Mucosa of gallbladder (tissue), 1 donor: ENCODE results near the gene HAUS3. TPM values are rescaled to one million over a fixed set of nuclear protein-coding genes. Genes with fewer than 3 reads are reported as not detected.

Source experiments
- DNase-seq: peaks from one replicate; pipeline ENCODE4 v3.0.0-alpha.2; 2020; ENCODE audit warnings: low spot score
- total RNA-seq: library from RNA; stranded (reverse); gene quantifications from one replicate; pipeline ENCODE4 v1.2.1, GENCODE V29; 2021
- donor health status: DM: no; HTN: no; CAD: no.

Gene HAUS3
- 12.0 TPM for total RNA-seq

DNA sequence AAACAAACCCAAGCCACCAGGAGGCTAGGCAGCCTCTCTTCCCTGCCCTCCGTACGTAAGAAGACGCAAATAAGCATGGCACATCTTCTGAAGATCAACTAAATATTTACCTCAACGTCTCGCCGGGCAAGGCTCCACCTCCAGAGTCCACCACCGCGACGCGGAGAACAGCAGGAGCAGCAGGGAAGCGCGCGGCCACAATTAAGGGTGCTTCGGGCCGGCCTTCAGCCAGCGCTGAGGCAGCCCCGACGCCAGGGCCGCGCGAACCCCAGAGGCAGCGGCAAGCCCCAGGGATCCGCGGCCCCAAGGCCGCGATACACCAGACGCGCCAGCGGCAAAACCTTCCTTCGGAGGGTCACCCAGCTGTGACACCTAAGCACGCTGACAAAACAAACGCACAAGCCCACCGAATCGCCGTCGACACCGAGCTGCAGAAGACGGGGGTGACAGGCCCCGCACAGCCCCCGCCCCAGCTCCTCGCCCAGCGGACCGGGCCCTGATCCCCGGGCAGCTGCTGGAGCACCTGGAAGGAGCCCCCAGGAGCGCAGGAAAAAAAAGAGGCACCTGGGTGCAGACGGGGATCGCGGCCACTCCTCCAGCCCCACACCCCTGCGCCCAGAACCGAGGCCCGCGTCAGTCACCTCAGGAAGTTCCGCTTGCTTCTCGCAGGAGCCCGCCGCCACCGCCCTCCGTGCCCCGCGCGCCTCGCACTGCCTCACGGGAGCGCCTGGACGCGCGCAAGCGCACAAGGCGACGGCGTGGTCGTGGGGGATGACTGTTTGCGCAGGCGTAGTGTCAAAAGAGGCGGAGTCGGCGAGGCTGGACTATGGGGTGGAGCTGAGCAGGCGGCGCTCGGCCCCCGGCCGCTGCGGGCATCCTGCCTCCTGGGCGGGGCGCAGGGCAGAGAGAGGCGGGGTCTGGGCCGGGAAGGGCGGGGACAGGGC is at the start of gene HAUS3, which contains the start of gene POLN:
TSS of gene HAUS3 (minus strand) at position 712 of the 944 bp plus-strand sequence. CDS start 1,175 bp downstream, outside the sequence.
TSS of gene POLN (minus strand) at position 712 of the 944 bp plus-strand sequence. CDS start 12,890 bp downstream, outside the sequence.
- peak; percentile 98 for DNase-seq

GRCh38 chr4:2290974-2291704 is 49.2 kb upstream of the HAUS3 start:
- peak; percentile 31 for DNase-seq

GRCh38 chr4:2290488-2290887 is 48.6 kb upstream of the HAUS3 start:
- DNase-seq = no peak

- no peak for DNase-seq
Measured at GRCh38 chr4:2289955-2290333, 48.0 kb upstream of the HAUS3 start.

DNA sequence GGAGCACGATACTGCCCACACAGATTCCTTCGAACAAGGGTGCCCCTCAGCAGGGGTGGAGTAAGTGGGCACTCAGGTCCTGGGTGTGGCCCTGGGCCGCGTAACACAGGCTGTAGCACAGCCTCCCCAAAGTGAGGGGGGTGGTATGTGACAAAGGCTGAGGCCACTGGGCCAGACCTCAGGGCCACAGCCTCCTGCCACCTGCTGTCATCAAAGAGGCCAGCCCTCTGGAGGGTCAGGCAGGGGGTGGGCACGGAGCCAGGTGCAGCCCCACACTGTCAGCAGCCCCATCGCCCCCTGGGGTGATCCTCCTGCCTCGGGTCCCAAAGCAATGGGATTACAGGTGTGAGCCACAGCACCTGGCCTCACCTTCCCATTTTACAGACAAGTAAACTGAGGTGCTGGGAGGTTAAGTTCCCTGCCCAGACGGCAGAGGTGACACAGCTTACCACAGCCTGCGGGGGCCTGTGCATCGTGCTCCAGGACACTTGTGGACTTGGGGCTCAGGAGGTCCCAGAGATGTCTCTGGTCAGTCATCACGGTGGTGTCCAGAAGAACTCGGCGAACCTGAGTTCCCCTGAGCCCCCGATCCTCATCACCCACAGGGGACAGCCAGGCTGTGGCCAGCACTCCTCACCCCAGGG is 47.5 kb upstream of the HAUS3 start:
- no peak for DNase-seq

DNA sequence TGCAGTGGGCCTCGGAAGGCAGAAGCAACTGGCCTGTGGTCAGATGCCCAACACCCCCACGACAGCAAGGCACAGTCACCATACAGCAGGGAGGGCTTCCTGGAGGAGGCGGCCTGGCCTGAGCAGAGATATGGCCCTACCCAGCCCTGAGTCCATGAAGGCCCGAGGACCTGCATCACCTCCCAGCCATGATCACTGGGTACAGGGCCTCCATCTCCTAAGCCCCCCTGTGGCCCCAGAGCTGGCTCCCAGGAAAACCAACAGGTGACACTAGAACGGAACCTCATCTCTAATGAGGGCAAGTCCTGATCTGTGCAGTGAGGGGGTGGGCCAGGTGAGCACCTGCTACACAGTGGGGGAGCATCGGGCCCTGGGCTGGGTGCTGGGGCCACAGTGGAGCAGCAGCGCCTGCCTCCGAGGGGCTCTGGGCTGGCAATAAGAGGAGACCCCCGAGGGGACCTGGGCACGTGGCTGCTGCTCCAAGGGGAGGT is 46.2 kb upstream of the HAUS3 start:
- no peak for DNase-seq

GRCh38 chr4:2287594-2287915 is 45.6 kb upstream of the HAUS3 start:
- DNase-seq = no peak

DNA sequence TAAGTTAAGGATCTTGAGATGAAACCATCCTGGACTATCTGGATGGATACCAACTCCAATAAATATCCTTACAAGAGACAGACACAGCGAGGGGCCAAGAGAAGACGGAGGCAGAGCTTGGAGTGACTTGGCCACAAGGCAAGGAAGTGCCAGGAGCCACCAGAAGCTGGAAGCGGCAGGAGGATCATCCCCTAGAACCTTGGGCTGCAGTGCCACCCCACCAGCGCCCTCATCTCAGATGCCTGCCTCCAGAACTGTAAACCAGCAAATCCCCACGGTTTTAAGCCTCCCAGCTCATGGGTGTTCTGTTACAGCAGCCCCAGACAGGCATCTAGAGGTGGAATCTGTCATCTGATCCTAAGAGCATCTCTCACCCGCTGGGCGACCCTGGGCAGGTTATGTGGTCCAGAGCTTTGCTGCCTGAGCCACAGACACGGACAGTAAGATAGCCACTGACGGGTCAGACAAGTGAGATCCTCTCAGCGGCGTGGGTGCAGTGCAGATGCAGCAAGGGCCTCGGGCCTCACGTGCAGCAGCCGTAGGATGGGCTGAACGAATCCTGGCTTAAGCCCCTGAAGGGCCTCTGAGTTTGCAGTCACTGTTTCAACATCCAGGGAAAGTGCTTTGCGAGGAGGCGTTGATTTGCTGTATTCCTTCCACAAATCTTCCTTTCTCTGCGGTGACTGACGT is 45.1 kb upstream of the HAUS3 start:
- DNase-seq = no peak

DNA sequence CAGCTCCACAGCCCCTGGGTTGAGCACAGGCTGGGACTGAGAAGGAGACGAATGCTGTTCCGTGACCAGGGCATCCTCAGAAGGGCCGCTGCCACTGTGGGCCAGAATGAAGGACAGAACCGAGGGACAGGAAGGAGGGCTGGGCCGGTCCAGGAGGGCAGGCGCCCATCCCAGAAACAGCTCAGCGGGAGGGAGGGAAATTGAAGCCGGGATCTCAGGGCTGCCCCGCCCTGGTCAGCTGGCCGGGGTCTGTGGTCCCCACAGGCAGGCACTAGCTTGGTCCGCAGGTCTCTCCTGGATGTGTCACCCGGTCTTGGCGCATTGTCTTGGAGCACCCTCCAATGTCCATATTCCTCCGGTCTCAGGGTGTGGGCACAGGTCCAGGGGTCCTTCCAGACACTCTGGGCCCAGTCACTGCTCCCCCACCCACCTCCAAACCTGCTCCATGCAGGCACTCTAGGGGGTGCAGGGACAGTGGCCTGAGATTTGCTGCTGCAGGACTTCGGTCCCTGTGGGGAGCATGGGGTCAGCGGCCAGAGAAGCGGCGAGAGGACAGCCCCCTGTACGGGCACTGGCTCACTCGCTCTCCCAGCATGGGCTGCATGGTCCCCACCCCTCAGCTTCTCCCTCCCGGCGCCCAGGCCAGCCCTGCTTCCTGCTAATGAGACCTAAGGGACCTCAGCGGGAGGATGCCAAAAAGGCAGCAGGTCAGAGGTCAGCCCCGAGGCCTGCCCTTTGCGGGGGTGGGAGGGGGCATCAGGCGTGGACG is 43.9 kb upstream of the HAUS3 start:
- no peak for DNase-seq

DNA sequence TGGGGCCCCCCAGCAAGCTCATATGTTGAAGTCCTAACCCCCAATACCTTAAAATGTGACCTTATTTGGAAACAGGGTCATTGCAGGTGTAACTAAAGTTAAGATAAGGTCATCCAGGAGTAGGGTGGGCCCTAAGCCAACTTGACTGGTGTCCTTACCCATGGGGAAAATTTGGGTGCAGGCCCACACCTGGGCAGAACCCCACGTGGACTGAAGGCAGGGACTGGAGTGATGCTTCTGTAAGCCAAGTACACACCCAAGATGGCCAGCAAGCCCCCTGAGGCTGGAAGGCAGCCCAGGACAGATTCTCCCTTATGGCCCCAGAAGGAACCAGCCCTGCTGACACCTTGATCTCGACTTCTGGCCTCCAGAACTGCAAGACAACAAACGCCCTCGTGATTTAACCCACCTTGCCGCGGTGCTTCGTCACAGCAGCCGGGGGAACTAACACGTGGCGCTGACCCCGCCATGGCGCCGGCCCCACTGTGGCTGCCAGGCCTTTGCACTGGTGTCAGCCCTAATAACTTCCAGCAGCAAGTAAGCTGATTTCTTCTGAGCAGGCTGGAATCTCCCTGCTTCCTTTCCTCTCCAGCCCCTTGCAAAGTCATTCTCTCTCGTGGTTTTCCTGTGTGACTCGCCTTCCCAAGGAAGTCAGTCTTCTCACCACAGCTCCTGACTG is 43.2 kb upstream of the HAUS3 start:
- no peak for DNase-seq

- no peak for DNase-seq
Measured at GRCh38 chr4:2284161-2284933, 42.4 kb upstream of the HAUS3 start.

DNA sequence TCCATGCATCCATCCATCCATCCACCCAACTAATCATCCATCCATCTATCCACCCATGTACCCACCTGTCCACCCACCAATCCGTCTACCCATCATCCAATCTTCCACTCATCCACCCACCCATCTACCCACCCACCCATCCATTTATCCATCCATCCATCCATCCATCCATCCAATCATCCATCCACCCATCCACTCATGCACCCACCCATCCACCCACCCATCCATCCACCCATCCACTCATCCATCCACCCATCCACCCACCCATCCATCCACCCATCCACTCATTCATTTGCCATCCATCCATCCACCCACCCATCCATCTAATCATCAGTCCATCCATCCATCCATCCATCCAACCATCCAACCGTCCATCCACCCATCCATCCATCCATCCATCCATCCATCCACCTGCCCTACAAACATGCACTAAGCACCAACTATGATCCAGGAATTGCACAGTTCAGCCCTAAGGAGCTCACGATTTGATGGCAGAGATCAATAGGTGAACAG is 41.3 kb upstream of the HAUS3 start:
- DNase-seq = no peak

GRCh38 chr4:2281575-2282343 is 39.8 kb upstream of the HAUS3 start:
- DNase-seq = peak; percentile 29

GRCh38 chr4:2280531-2281300 is 38.8 kb upstream of the HAUS3 start:
- no peak for DNase-seq

DNA sequence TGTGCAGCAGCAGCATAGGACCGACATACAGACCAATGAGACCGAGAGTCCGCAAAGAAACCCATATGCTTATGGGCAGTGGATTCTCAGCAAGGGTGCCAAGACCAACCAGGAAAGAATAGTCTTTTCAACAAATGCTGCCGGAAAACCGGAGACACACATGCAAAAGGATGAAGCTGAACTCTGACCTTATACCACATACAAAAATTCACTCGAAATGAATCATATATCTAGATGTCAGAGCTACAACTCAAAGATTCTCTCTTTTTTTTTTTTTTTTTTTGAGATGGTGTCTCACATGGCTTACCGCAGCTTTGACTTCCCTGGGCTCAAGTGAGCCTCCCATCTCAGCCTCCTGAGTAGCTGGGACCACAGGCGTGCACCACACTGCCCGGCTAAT is 36.0 kb upstream of the HAUS3 start:
- DNase-seq = no peak

DNA sequence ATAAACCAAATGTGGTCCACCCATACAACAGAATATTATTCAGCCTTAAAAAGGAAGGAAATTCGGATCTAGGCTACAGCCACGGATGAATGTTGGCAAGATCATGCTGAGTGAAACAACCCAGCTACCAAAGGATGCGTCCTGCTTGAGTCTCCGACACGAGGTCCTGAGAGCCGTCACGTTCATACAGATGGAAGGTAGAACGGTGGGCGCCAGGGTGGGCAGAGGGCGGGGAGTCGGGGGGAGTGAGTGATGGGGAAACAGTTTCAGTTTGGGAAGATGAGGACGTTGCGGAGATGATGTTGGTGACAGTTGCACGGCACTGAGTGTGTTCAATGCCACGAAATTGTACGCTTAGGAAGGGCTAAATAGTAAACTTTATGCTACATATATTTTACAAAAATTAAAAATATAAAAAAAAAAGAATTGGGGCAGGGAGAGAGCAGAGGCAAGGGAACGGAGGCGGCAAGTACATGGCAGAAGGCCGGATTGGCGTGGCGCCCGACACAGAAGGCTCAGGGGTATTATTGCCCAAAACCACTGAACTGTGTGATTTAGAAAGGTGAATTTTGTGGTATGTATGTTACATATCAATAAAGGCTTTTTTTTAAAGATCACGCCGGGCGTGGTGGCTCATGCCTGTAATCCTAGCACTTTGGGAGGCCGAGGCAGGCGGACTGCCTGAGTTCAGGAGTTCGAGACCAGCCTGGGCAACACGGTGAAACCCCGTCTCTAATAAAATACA is 34.8 kb upstream of the HAUS3 start:
- DNase-seq = no peak
